Subcutaneous abdominal adipose tissue (tissue), 5 donors: Measurements from ENCODE around the gene RBCK1.

Experiments used
- H3K27ac ChIP-seq: one replicate; pipeline ENCODE4 v1.7.0; 2013; ENCODE audit warnings: low read depth, mild to moderate bottlenecking, inconsistent platforms, low read length, moderate library complexity
- H3K27me3 ChIP-seq, 5 donors: one replicate each; pipeline ENCODE4 v1.7.0; 2013; ENCODE audit warnings: low read length in 5 of 5, inconsistent platforms in 1 of 5; ENCODE audit not compliant: control insufficient read depth in 5 of 5, insufficient read depth in 4 of 5
- H3K36me3 ChIP-seq, 5 donors: one replicate each; pipeline ENCODE4 v1.7.0; 2013; ENCODE audit warnings: low read length in 5 of 5; ENCODE audit not compliant: control insufficient read depth in 5 of 5, insufficient read depth in 5 of 5
- H3K4me1 ChIP-seq, 5 donors: one replicate each; pipeline ENCODE4 v1.7.0; 2013; ENCODE audit warnings: low read length in 5 of 5, mild to moderate bottlenecking in 3 of 5, moderate library complexity in 1 of 5; ENCODE audit not compliant: control insufficient read depth in 5 of 5, insufficient read depth in 5 of 5
- H3K4me3 ChIP-seq, 5 donors: one replicate each; pipeline ENCODE4 v1.7.0; 2013; ENCODE audit warnings: low read length in 5 of 5, low read depth in 1 of 5
- H3K9ac ChIP-seq, 5 donors: one replicate each; pipeline ENCODE4 v1.7.0; 2013; ENCODE audit warnings: low read length in 5 of 5, mild to moderate bottlenecking in 4 of 5, moderate library complexity in 3 of 5
- H3K9me3 ChIP-seq, 5 donors: one replicate each; pipeline ENCODE4 v1.7.0; 2013; ENCODE audit warnings: low read length in 5 of 5; ENCODE audit not compliant: control insufficient read depth in 5 of 5
- donor health status: healthy.
- donor health status: healthy.
- donor health status: healthy.
- donor health status: healthy.
- donor health status: healthy.

Gene RBCK1

DNA sequence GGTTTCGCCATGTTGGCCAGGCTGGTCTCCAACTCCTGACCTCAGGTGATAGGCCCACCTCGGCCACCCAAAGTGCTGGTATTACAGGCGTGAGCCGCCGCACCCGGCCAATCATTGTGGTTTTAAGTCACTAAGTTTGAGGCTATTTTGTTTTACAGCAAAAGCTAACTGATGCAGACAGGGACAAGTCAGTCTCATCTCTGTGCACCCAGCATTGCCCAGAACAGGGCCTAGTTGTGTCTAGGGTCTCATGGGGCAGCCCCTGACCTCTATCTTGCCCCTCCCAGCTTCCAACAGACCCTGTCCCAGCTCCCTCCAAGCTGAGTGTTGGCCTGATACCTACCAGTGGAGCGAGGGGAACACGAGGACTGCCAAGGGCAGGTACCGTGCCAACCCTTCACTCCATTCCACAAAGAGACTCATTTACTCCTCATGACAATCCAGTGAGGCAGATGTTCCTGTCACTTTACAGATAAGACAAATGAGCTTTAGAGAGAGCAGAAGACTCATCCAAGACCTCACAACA lies 8.9 kb upstream of the RBCK1 start:
- H3K4me1 ChIP-seq, result no peaks in the 10 kb centered on the region
- no peak overlapping the region for H3K9ac ChIP-seq
- no peaks in the 10 kb centered on the region for H3K9me3 ChIP-seq
- H3K27ac ChIP-seq, result no peak overlapping the region
- H3K4me3 ChIP-seq, result no peak overlapping the region
- H3K27me3 ChIP-seq, result peaks cover 0 to 3% (median 0%) of the 10 kb centered on the region in 5 donors
- H3K36me3 ChIP-seq, result peaks cover 0 to 26% (median 17%) of the 10 kb centered on the region in 5 donors

DNA sequence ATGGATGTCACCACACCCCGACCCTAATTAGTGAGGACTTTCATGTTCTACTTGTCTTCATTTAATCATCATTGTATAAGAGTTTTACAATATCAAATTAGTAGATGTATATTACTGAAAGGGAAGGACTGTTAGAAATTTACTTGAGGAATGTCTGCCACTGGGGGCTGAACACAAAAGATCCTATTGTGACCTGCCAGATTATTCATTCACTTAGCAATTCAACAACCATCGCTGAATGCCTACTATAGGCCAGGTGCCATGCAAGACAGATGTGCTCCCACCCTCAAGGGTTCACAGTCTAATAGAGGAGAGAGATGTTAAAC lies 8.0 kb upstream of the RBCK1 start:
- H3K9ac ChIP-seq, result no peak overlapping the region
- H3K27ac ChIP-seq, result no peak overlapping the region
- no peaks in the 10 kb centered on the region for H3K9me3 ChIP-seq
- H3K4me1 ChIP-seq, result no peaks in the 10 kb centered on the region
- H3K27me3 ChIP-seq, result peaks cover 0 to 3% (median 0%) of the 10 kb centered on the region in 5 donors
- H3K36me3 ChIP-seq, result peaks cover 0 to 23% (median 15%) of the 10 kb centered on the region in 5 donors
- no peak overlapping the region for H3K4me3 ChIP-seq

DNA sequence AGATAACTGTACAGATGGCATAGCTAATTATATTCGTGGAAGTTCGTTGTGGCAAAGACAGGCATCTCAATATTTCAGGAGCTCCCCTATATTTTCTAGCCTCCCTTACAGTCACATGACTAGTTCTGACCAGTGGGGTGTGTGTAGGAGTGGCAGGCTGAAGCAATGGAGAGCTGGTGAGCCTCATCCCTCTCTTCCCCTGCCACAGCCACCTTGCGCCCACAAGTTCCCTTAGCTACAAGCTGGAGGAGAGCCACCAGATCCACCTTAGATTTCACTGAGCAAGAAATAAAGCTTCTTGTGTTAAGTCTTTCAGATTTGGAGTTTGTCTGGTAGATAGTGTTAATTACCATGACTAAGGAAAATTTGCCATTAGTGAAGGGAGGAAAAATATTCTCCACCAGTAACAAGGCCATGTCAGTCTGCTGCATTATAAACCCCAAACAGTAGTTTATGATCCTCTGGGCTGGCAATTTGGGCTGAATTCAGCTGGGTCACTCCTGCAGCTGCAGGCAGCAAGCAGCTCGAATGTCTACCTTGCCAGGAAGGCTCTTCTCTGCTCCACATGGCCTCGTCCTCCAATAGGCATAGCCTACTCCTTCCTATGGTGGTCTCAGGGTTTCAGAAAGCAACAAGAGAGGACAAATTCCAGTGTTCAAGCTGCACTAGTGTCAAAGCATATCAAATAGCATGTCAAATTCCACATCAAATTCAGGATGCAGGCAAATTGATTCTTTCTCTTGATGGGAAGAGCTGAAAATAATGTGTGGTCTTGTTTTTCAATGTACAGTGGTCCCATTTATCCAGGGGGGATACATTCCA lies 7.4 kb upstream of the RBCK1 start:
- Histone ChIP-seq H3K4me1 (no peaks in the 10 kb centered on the region), H3K4me3 (no peak overlapping the region), H3K36me3 (peaks cover 0 to 20% (median 13%) of the 10 kb centered on the region in 5 donors), H3K27me3 (peaks cover 0 to 3% (median 0%) of the 10 kb centered on the region in 5 donors), H3K27ac (no peak overlapping the region), H3K9ac (no peak overlapping the region), H3K9me3 (no peaks in the 10 kb centered on the region)

DNA sequence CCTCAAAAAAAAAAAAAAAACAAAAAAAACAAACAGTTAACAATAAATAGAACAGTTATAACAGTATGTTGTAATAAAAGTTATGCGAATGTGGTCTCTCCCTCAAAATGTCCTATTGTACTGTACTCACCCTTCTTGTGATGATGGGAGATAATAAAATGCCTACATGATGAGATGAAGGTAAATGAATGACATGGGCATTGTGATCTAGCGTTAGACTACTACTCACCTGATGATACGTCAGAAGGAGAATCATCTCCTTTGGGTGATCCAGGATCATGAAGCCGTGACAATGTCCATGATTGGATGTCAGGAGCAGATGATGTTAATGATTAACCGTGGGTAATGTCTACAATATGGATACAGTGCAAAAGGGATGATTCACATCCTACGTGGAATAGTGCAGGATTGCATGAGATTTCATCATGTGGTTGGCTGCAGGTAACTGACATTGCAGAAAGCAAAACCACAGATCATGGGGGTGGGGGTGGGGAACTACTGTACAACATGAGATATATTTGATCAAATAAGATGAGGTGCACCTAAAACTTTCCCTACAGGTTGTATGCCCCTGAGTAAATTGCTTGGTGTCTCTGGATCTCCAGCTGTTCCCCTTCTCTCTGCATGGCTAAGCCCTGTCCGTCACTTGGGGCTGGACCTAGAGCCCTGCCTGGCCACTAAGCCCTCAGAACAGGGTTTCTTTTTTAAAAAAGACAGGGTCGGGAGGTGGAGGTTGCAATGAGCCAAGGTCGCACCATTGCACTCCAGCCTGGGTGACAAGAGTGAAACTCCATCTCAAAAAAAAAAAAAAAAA lies 6.2 kb upstream of the RBCK1 start:
- H3K36me3 ChIP-seq, result peaks cover 0 to 8% (median 3%) of the 10 kb centered on the region in 5 donors
- no peaks in the 10 kb centered on the region for H3K9me3 ChIP-seq
- no peak overlapping the region for H3K4me3 ChIP-seq
- H3K4me1 ChIP-seq, result peaks cover 0 to 1% (median 0%) of the 10 kb centered on the region in 5 donors
- H3K27me3 ChIP-seq, result peaks cover 0 to 3% (median 0%) of the 10 kb centered on the region in 5 donors
- H3K27ac ChIP-seq, result no peak overlapping the region
- no peak overlapping the region for H3K9ac ChIP-seq

DNA sequence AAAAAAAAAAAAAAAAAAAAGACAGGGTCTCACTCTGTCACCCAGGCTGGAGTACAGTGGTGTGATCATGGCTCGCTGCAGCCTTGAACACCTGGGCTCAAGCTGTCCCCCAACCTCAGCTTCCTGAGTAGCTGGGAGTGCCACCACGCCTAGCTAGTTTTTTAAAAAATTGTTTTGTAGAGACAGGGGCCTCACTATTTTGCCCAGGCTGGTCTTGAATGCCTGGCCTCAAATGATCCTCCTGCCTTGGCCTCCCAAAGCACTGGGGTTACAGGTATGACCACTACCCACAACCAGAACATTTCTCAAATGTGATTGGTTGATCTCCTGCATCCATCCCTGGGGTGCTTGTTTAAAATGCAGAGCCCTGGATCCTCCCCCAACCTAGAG lies 5.6 kb upstream of the RBCK1 start:
- H3K4me3 ChIP-seq, result no peak overlapping the region
- no peak overlapping the region for H3K9ac ChIP-seq
- no peak overlapping the region for H3K27ac ChIP-seq
- peaks cover 0 to 7% (median 5%) of the 10 kb centered on the region in 5 donors for H3K4me1 ChIP-seq
- H3K9me3 ChIP-seq, result no peaks in the 10 kb centered on the region
- H3K36me3 ChIP-seq, result peaks cover 0 to 3% (median 0%) of the 10 kb centered on the region in 5 donors
- peaks cover 0 to 3% (median 0%) of the 10 kb centered on the region in 5 donors for H3K27me3 ChIP-seq

DNA sequence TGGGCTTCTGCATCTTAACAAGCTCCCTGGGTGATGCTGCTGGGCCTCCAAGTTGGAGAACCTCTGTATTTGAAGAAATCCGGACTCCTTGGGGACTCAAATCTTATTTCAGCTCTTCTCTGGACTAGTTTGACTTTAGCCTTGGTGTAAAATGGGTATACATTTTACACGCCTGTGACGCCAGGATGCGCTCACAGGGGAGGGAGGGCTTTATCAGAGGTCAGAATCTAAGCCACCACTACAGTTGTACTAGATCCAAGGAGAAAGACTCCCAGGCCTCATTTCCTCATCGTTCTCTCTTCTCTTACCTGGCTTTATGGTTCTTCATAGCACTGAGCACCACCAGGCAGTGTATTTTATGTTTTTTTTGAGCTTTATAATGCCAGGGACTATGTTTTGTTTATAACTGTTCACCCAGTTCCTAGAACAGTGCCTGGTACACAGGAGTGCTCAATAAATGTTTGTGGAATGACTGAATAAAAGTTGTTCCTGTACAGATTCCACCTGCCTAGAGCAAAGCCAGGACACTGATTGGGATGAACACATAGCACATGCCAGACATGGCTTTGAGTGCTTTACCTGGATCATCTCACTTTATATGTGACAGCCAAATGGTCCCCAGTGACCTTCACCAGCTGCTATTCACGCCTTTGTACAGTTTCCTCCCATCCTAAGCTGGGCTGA lies 5.1 kb upstream of the RBCK1 start:
- Histone ChIP-seq H3K4me3 (no peak overlapping the region), H3K27ac (no peak overlapping the region), H3K27me3 (peaks cover 0 to 3% (median 0%) of the 10 kb centered on the region in 5 donors), H3K9ac (no peak overlapping the region), H3K4me1 (peaks cover 0 to 9% (median 7%) of the 10 kb centered on the region in 5 donors), H3K9me3 (no peaks in the 10 kb centered on the region), H3K36me3 (no peaks in the 10 kb centered on the region)

DNA sequence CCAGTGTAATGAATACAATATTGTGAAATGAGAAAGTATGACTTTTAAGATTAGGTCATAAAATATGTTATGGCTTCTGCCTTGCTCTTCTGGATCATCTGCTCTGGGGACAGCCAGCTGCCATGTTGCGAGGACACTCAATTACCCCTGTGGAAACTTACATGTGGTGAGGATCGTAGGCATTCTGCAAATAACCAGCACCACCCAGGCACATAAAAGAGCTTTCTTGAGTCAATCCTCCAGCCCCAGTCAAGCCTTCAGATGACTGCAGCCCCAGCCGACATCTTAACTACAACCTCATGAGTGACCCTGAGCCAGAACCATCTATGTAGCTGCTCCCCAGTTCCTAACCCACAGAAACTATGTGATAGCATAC lies 4.5 kb upstream of the RBCK1 start:
- Histone ChIP-seq H3K9ac (no peak overlapping the region), H3K9me3 (no peaks in the 10 kb centered on the region), H3K4me3 (no peak overlapping the region), H3K36me3 (no peaks in the 10 kb centered on the region), H3K27ac (no peak overlapping the region), H3K4me1 (peaks cover 0 to 11% (median 8%) of the 10 kb centered on the region in 5 donors), H3K27me3 (peaks cover 0 to 3% (median 0%) of the 10 kb centered on the region in 5 donors)

DNA sequence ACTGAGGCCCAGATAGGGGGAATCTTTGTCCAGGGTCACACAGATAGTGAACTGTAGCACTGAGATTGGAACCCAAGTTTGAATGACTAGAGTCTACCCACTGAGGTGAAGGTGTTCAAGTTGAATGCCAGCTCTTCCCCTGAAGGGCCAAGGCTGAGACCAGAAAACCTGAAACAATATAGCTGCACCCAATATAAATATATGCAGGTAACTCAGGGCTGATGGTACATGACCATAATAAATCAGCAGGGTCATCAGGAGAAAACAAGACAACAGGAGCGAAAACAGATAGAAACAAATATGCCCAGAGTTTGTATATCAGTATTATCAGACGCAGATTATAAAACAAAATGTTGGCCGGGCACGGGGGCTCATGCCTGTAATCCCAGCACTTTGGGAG lies 4.0 kb upstream of the RBCK1 start:
- Histone ChIP-seq H3K27me3 (peaks cover 0 to 3% (median 0%) of the 10 kb centered on the region in 5 donors), H3K4me1 (peaks cover 4 to 16% (median 13%) of the 10 kb centered on the region in 5 donors), H3K27ac (no peak overlapping the region), H3K36me3 (no peaks in the 10 kb centered on the region), H3K9me3 (no peaks in the 10 kb centered on the region), H3K9ac (no peak overlapping the region), H3K4me3 (no peak overlapping the region)

DNA sequence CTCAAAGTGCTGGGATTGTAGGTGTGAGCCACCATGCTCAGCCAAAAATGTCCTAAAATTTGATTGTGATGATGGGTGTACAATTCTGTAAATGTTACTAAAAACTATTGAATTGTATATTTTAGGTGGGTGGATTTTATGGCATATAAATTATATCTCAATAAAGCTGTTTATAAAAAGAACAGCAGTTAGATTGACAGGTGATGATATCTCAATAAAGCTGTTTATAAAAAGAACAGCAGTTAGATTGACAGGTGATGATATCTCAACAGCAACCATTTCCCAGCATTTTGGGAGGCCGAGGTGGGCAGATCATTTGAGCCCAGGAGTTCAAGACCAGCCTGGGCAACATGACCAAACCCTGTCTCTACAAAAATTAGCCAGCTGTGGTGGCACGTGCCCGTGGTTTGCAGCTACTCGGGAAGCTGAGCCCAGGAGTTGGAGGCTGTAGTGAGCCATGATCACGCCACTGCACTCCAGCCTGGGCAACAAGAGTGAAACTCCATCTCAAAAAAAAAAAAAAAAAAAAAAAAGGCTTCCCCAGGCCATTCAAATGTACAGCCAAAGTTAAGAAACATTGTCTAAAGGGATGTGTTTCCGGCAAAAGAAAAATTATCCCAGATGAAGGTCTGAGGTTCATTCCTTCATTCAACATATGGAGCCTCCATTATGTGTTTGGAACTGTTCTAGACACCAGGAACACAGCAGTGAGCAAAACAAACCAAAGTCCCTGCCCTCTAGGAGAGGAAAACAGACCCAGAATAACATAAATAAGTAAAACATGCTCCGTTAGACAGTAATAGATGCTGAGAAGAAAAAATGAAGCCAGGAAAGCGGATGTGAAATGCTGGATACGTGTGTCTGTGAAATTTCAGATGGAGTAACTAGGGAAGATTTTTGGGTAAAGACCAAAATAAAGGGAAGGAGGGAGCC lies 1.6 kb upstream of the RBCK1 start:
- no peak overlapping the region for H3K27ac ChIP-seq
- H3K27me3 ChIP-seq, result no peaks in the 10 kb centered on the region
- peaks cover 0 to 10% (median 6%) of the 10 kb centered on the region in 5 donors for H3K36me3 ChIP-seq
- no peaks in the 10 kb centered on the region for H3K9me3 ChIP-seq
- H3K4me3 ChIP-seq, result peak overlapping the region in 2 of 5 donors; percentile 71 to 78
- peaks cover 8 to 30% (median 26%) of the 10 kb centered on the region in 5 donors for H3K4me1 ChIP-seq
- H3K9ac ChIP-seq, result peak overlapping the region in 2 of 5 donors; percentile 57 to 74
